Measurements from ENCODE around the gene APP.

APP gene

DNA sequence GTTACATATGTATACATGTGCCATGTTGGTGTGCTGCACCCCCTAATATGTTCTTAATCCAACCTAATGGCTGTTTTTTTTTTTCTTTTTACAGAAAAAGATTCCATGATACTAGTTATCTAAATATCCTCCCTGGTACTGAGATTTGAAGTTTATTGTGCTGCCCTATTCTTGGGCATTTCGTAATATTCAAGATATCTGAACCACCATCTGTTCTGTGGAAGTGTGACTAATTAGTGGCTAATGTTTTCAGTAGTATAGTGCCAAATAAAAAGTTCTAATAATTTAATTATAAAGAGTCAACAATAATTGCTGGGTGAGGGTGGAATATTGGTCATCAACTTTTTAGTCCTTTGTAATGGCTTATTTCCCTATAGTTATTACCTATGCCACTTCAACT is 218.3 kb downstream of the APP start:
- Histone ChIP-seq H3K36me3 (ENCODE audit: insufficient read depth) (no peaks in the 10 kb centered on the region; the same call in none of the 2 replicates), H3K9ac (no peak overlapping the region), H3K27ac (no peak overlapping the region)

DNA sequence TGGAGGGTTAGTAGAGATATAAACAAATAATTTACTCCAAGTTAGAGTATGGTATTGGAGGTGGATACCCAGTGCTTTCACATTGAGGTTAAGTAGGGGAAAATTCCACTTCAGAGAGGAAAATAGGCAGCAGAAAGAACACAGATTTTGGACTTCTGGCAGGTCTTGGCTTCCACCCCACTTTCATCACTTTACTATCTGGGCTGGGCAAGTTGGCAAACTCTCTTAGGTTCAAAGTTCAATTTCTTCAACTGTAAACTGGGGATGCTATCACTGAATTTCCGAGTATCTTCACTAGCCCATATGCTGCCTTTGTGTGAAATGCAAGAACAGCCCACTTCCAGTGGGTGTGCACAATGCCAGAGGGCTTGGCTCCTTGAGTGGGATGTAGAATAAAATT is 220.9 kb downstream of the APP start:
- Histone ChIP-seq H4K20me1 (ENCODE audit: insufficient read depth) (no peaks in the 10 kb centered on the region), H3K79me2 (ENCODE audit: insufficient read depth, low read depth) (no peaks in the 10 kb centered on the region), H2AFZ (ENCODE audit: low read depth) (no peak overlapping the region), H3K4me1 (ENCODE audit: low read depth, poor library complexity, severe bottlenecking) (no peaks in the 10 kb centered on the region), H3K4me2 (no peak overlapping the region), H3K27ac (no peak overlapping the region), H3K4me3 (IDR thresholded peaks at IDR 0.05; ENCODE audit: insufficient read depth, low read depth, low read length) (no peak overlapping the region), H3K9ac (no peak overlapping the region), H3K27me3 (ENCODE audit: insufficient read depth, low read depth) (no peaks in the 10 kb centered on the region), H3K36me3 (ENCODE audit: insufficient read depth) (no peaks in the 10 kb centered on the region; the same call in none of the 2 replicates)
- TF ChIP-seq, protein P1, sequence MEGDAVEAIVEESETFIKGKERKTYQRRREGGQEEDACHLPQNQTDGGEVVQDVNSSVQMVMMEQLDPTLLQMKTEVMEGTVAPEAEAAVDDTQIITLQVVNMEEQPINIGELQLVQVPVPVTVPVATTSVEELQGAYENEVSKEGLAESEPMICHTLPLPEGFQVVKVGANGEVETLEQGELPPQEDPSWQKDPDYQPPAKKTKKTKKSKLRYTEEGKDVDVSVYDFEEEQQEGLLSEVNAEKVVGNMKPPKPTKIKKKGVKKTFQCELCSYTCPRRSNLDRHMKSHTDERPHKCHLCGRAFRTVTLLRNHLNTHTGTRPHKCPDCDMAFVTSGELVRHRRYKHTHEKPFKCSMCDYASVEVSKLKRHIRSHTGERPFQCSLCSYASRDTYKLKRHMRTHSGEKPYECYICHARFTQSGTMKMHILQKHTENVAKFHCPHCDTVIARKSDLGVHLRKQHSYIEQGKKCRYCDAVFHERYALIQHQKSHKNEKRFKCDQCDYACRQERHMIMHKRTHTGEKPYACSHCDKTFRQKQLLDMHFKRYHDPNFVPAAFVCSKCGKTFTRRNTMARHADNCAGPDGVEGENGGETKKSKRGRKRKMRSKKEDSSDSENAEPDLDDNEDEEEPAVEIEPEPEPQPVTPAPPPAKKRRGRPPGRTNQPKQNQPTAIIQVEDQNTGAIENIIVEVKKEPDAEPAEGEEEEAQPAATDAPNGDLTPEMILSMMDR (conservative IDR thresholded peaks at IDR 0.05; ENCODE audit: low read depth, low read length) = no peak

More for the DNA sequence above, 218.3 kb downstream of the APP start:
- H3K27me3 ChIP-seq (ENCODE audit: insufficient read depth, low read depth) = no peaks in the 10 kb centered on the region
- no peaks in the 10 kb centered on the region for H3K4me1 ChIP-seq (ENCODE audit: low read depth, poor library complexity, severe bottlenecking)
- TF ChIP-seq, protein P1 (conservative IDR thresholded peaks at IDR 0.05; ENCODE audit: low read depth, low read length) = no peak
- H4K20me1 ChIP-seq (ENCODE audit: insufficient read depth) = no peaks in the 10 kb centered on the region
- no peak overlapping the region for H2AFZ ChIP-seq (ENCODE audit: low read depth)
- no peaks in the 10 kb centered on the region for H3K79me2 ChIP-seq (ENCODE audit: insufficient read depth, low read depth)
- no peak overlapping the region for H3K4me3 ChIP-seq (IDR thresholded peaks at IDR 0.05; ENCODE audit: insufficient read depth, low read depth, low read length)
- no peak overlapping the region for H3K4me2 ChIP-seq

DNA sequence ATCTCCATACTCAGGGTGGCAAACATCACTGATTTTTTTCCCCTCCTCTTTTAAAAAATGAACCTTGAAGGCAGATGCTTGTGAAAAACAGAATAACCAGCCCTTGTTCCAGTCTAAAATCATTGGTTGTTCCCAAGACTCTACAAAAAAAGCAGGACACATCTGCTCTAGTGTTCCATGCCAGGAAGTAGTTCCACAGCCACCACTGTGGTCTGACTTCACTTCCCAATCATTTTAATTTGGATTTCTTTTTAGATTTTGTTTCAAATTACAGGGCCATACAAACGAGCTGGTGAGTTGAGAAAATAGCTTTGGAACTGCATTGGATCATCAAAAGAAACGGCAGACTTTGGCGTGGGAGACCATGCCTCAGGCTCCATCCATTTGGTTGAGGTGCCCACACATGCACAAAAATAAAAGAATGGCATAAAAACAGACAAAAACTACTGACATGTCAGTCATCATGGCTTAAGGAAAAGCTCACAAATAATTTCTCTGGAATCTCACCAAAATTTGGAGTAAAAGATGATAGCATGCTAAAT is 225.8 kb downstream of the APP start:
- Histone ChIP-seq H4K20me1 (ENCODE audit: insufficient read depth) (no peaks in the 10 kb centered on the region), H3K27me3 (ENCODE audit: insufficient read depth, low read depth) (no peaks in the 10 kb centered on the region), H3K4me1 (ENCODE audit: low read depth, poor library complexity, severe bottlenecking) (no peaks in the 10 kb centered on the region), H3K9ac (no peak overlapping the region), H2AFZ (ENCODE audit: low read depth) (no peak overlapping the region), H3K79me2 (ENCODE audit: insufficient read depth, low read depth) (no peaks in the 10 kb centered on the region), H3K36me3 (ENCODE audit: insufficient read depth) (no peaks in the 10 kb centered on the region; the same call in 1 of the 2 replicates), H3K27ac (no peak overlapping the region), H3K4me2 (no peak overlapping the region), H3K4me3 (IDR thresholded peaks at IDR 0.05; ENCODE audit: insufficient read depth, low read depth, low read length) (no peak overlapping the region)
- TF ChIP-seq, protein P1 (conservative IDR thresholded peaks at IDR 0.05; ENCODE audit: low read depth, low read length) = no peak

DNA sequence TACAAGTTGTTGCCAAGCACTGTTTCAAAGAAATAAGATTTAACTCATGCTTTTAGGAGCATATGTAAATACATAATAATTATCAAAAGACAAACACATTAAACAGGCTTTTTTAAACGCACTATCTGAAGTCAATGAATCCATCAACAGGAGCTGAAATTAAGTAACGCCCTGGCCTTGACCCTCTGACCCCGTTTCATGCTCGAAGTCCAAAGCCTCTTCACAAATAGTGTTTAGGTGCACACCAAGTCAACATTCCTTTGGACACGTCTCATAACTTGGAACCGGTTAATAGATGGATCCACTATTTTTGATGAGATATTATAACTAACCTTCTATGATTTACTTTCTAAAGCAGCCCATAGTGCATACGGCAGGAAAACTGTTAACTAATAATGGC is 226.5 kb downstream of the APP start:
- Histone ChIP-seq H3K36me3 (ENCODE audit: insufficient read depth) (no peaks in the 10 kb centered on the region; the same call in 1 of the 2 replicates), H4K20me1 (ENCODE audit: insufficient read depth) (no peaks in the 10 kb centered on the region), H2AFZ (ENCODE audit: low read depth) (no peak overlapping the region), H3K4me3 (IDR thresholded peaks at IDR 0.05; ENCODE audit: insufficient read depth, low read depth, low read length) (no peak overlapping the region), H3K27ac (no peak overlapping the region), H3K27me3 (ENCODE audit: insufficient read depth, low read depth) (no peaks in the 10 kb centered on the region), H3K79me2 (ENCODE audit: insufficient read depth, low read depth) (no peaks in the 10 kb centered on the region), H3K9ac (no peak overlapping the region), H3K4me2 (no peak overlapping the region), H3K4me1 (ENCODE audit: low read depth, poor library complexity, severe bottlenecking) (no peaks in the 10 kb centered on the region)
- TF ChIP-seq, protein P1 (conservative IDR thresholded peaks at IDR 0.05; ENCODE audit: low read depth, low read length) = no peak
